GM12878 (cell line): ENCODE results near the gene ZNF467. TPM values are rescaled to one million over a fixed set of nuclear protein-coding genes. Genes with fewer than 3 reads are reported as not detected.

ENCODE experiments used
- ATAC-seq: fragments of 200-7000 bp; cut with Tn5 transposase; 3 replicates; pipeline ENCODE4 v1.9.1; 2020; ENCODE audit warnings: mild to moderate bottlenecking, moderate library complexity
- BruUV-seq: library from RNA; stranded (reverse); fragments of 400-500 nt; replicated peaks from 2 replicates; lab custom pipeline; 2021; lab: Mats Ljungman, UMichigan
- CTCF ChIA-PET: fragments of 300-600 bp; sonication (Branson Sonifier 250); formaldehyde crosslinking; extraction: SDS; loops from one replicate; lab custom pipeline; 2021; ENCODE audit warnings: inconsistent platforms; lab: Yijun Ruan, JAX
- POLR2A ChIA-PET: fragments of 350-600 bp; formaldehyde crosslinking; extraction: SDS; loops from one replicate; lab custom pipeline; 2021; ENCODE audit warnings: inconsistent platforms; lab: Charles Lee
- RAD21 ChIA-PET: fragments of 300-600 bp; sonication (Branson Sonifier 250); formaldehyde crosslinking; loops from one replicate; lab custom pipeline; 2023; ENCODE audit warnings: antibody characterized with exemption; ENCODE audit not compliant: unreplicated experiment; lab: Charles Lee
- SMC1A ChIA-PET: fragments of 300-600 bp; sonication (Branson Sonifier 250); formaldehyde crosslinking; loops from one replicate; lab custom pipeline; 2023; ENCODE audit not compliant: unreplicated experiment, uncharacterized antibody; lab: Charles Lee
- DNase-seq: peaks from one replicate; pipeline ENCODE4 v3.0.0-alpha.2; 2011; ENCODE audit warnings: low read depth, low spot score
- FAIRE-seq: peaks from 3 replicates; lab custom pipeline; 2011; peaks lifted over from hg19 to GRCh38; lab: Jason Lieb, UNC
- H2AFZ ChIP-seq: 2 replicates; pipeline ENCODE4 v1.6.0; 2011; ENCODE audit warnings: low read depth, low read length, control low read depth; ENCODE audit not compliant: control insufficient read depth
- H3K27ac ChIP-seq: 2 replicates; pipeline ENCODE4 v1.5.1; 2011; ENCODE audit warnings: control low read depth; ENCODE audit not compliant: control insufficient read depth, insufficient read depth
- H3K27me3 ChIP-seq, 2 experiments: replicated peaks in 1 of 2; 2 replicates each; pipeline versions ENCODE4 v1.6.0 to v1.6.1; 2011; ENCODE audit warnings: low read length in 1 of 2; ENCODE audit not compliant: control insufficient read depth in 2 of 2, insufficient read depth in 2 of 2
- H3K36me3 ChIP-seq, 2 experiments: 2 replicates each; pipeline ENCODE4 v1.5.1; 2011; ENCODE audit warnings: low read length in 1 of 2; ENCODE audit not compliant: control insufficient read depth in 2 of 2, insufficient read depth in 2 of 2
- H3K4me1 ChIP-seq: 2 replicates; pipeline ENCODE4 v1.6.1; 2011; ENCODE audit warnings: mild to moderate bottlenecking, low read length, moderate library complexity, mixed read lengths; ENCODE audit not compliant: control insufficient read depth, insufficient read depth
- H3K4me2 ChIP-seq: 2 replicates; pipeline ENCODE4 v1.6.0; 2011; ENCODE audit warnings: control low read depth; ENCODE audit not compliant: control insufficient read depth, insufficient read depth
- H3K4me3 ChIP-seq: fragments of 200-600 bp; sonication (generic); 2 replicates; pipeline ENCODE4 v1.5.1; 2016
- H3K79me2 ChIP-seq: 2 replicates; pipeline ENCODE4 v1.6.0; 2011; ENCODE audit warnings: low read length; ENCODE audit not compliant: control insufficient read depth, insufficient read depth
- H3K9ac ChIP-seq: 2 replicates; pipeline ENCODE4 v1.8.0; 2011; ENCODE audit warnings: low read length, control low read depth, mixed read lengths; ENCODE audit not compliant: control insufficient read depth, insufficient read depth
- H3K9me3 ChIP-seq: replicated peaks from 3 replicates; pipeline ENCODE4 v1.5.1; 2011; ENCODE audit warnings: mild to moderate bottlenecking, low read length; ENCODE audit not compliant: control insufficient read depth, insufficient read depth
- H4K20me1 ChIP-seq: 2 replicates; pipeline ENCODE4 v1.6.0; 2011; ENCODE audit not compliant: control insufficient read depth, insufficient read depth
- EGR1 ChIP-seq, 2 experiments: IDR thresholded peaks; 1 replicate in 1 of 2; 2 replicates in 1 of 2; pipeline ENCODE4 v1.6.1; 2011 to 2012; ENCODE audit warnings: low read depth in 2 of 2, low read length in 2 of 2, borderline replicate concordance in 1 of 2, mild to moderate bottlenecking in 1 of 2, moderate library complexity in 1 of 2
- EP300 ChIP-seq, 2 experiments: fragments of 150-350 bp in 1 of 2; IDR thresholded peaks; 2 replicates each; pipeline ENCODE4 v1.6.1; 2011 to 2012; ENCODE audit warnings: low read depth in 2 of 2, low read length in 2 of 2, borderline replicate concordance in 1 of 2, improper control_type of control experiment in 1 of 2, inconsistent platforms in 1 of 2; ENCODE audit not compliant: control insufficient read depth in 1 of 2
- HSF1 ChIP-seq: fragments of 150-350 bp; IDR thresholded peaks from 2 replicates; pipeline ENCODE4 v1.6.1; 2014; ENCODE audit warnings: mild to moderate bottlenecking, low read depth, low read length
- IKZF1 ChIP-seq: fragments of 450-650 bp; conservative IDR thresholded peaks from 2 replicates; pipeline ENCODE4 v1.6.1; 2017; ENCODE audit warnings: antibody characterized with exemption, mild to moderate bottlenecking
- IRF4 ChIP-seq: IDR thresholded peaks from 2 replicates; pipeline ENCODE4 v1.6.1; 2011; ENCODE audit warnings: low read depth, low read length
- ZNF24 ChIP-seq: fragments of 450-650 bp; IDR thresholded peaks from 2 replicates; pipeline ENCODE4 v1.6.1; 2017; ENCODE audit warnings: antibody characterized with exemption, mild to moderate bottlenecking
- WGBS: methylation state at CpG from one replicate; pipeline ENCODE4 v1.1.6; 2016; ENCODE audit warnings: low lambda C conversion rate; ENCODE audit not compliant: insufficient replicate concordance, insufficient coverage; ENCODE audit errors: missing lambda C conversion rate; 5-methylcytosine and 5-hydroxymethylcytosine counted together
- in situ Hi-C: fragments of 300-500 bp; cut with MboI; formaldehyde crosslinking; loops from 9 replicates; pipeline ENCODE4 v1.14.3; 2018; ENCODE audit warnings: mixed read lengths
- intact Hi-C: fragments of 100-400 bp; cut with micrococcal nuclease; formaldehyde crosslinking; loops from one replicate; pipeline ENCODE4 v1.14.2; 2022; ENCODE audit not compliant: unreplicated experiment
- polyA plus RNA-seq, 11 experiments: library from polyadenylated mRNA; depleted of rRNA in 4 of 11; unstranded in 6 of 11; stranded (reverse) in 5 of 11; fragments of >200 nt; fragmentation: Nextera tagmentation in 4 of 11; fragmentation: Illumina TruSeq in 1 of 11; extraction: Ambion mirVana in 4 of 11; extraction: Trizol in 1 of 11; gene quantifications; 1 replicate in 1 of 11; 2 replicates in 10 of 11; pipeline versions ENCODE4 v1.2.1 to v1.2.3, GENCODE V29; 2011 to 2016; ENCODE audit warnings: inconsistent platforms in 2 of 11, missing spikeins in 2 of 11, low read depth in 1 of 11
- total RNA-seq, 4 experiments: library from RNA; depleted of rRNA in 3 of 4; stranded (reverse); fragments of >200 nt in 3 of 4; fragmentation: Illumina TruSeq in 1 of 4; extraction: Trizol in 1 of 4; gene quantifications; 2 replicates each; pipeline versions ENCODE4 v1.2.1 to v1.2.3, GENCODE V29; 2013 to 2021

ZNF467 gene
- total and polyA plus RNA-seq, 10 of the 15 experiments (the other 5 are each of a cell fraction or from before 2014, with no cell fraction given), result not detected

DNA sequence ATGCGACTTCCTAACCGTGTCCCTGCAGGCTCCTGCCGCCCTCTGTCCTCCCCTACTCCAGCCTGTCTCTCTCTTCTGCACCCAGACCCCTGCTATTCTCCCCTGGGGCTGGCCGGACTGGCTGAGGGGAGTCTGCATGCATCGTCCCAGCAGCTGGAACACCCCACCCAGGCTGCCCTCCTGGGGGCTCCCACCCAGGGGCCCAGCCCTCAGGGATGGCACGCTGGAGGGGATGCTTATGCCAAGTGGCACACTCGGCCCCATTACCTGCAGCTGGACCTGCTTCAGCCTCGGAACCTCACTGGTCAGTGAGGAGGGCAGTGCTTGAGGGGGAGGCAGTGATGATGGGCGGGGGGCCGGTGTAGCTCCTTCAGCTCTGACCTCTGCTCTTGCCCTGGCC is 21.7 kb upstream of the ZNF467 start:
- ChIA-PET SMC1A (no interaction called here), RAD21 (no interaction called here), POLR2A (no interaction called here), CTCF (no interaction called here)
- FAIRE-seq (no peak), ATAC-seq (no peak), DNase-seq (no peak)
- in situ Hi-C loops (no loop called here), intact Hi-C loops (loop anchor here (5.0 kb wide), 1 partner anchor 133 kb away; no protein-coding TSS in a partner anchor)
- Histone ChIP-seq H3K79me2 (no peaks in the 10 kb centered on the region), H3K36me3 (no peaks in the 10 kb centered on the region), H2AFZ (no peak overlapping the region), H3K27me3 (no peaks in the 10 kb centered on the region; a peak in 2 of 4 replicates), H3K9ac (no peak overlapping the region), H3K4me3 (no peak overlapping the region), H3K9me3 (no peaks in the 10 kb centered on the region), H3K27ac (no peak overlapping the region), H4K20me1 (no peaks in the 10 kb centered on the region), H3K4me2 (no peak overlapping the region), H3K4me1 (no peaks in the 10 kb centered on the region)
- 4% methylated on average over 10 of the region's 10 CpGs for WGBS
- TF ChIP-seq EP300 (IDR thresholded peaks at IDR 0.05; ENCODE audit: borderline replicate concordance in 1 of 2, control insufficient read depth in 1 of 2, low read depth in 2 of 2, low read length in 2 of 2) (no peak), IKZF1 (no peak), IRF4 (no peak), ZNF24 (no peak), HSF1 (no peak), EGR1 (IDR thresholded peaks at IDR 0.05; ENCODE audit: borderline replicate concordance in 1 of 2, low read depth in 2 of 2, low read length in 2 of 2) (no peak)
- no TSS peak for BruUV-seq
